ENCODE data around the gene CFAP54. TPM values are rescaled to one million over a fixed set of nuclear protein-coding genes. Genes with fewer than 3 reads are reported as not detected.

CFAP54 gene
- total RNA-seq, 1 donor from 2014 or later, result 0.54 TPM

GRCh38 chr12:96500693-96501092 lies 11.3 kb downstream of the CFAP54 start:
- TF ChIP-seq CTCF (IDR thresholded peaks at IDR 0.05; ENCODE audit: unreplicated experiment), result no peak

DNA sequence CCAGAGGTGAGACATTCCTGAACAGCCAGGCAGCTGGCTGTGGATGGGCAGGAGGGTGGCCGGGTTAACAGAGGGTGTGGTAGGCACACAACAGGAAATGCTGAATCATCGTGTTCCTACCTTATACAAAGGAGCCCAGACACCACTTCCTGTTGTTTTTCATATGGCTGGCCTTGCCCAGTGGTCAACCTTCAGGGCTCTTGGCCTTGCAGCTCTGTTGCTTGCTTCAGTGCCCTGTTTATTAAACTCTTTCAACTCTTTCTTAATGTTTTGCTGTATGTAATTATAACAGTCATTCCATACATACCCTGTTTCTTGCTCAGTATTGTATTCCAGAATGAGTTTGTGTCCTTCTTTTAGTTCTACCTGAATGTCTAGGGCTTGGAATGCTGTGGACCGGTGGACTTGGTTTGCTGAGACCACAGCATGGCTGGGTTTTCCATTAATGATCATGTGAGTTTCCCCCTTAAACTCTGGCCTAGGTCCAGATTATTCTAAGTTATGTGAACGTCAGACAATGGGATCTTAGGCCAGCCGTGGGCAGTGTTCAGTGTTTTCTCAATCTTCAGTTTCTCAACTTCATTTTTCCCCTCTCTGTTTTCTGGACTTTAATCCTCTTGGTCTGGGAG lies 11.9 kb downstream of the CFAP54 start:
- no peak overlapping the region for H3K4me3 Mint-ChIP-seq
- H3K36me3 Mint-ChIP-seq, result no peaks in the 10 kb centered on the region
- peaks cover 8% of the 10 kb centered on the region for H3K4me1 Mint-ChIP-seq
- peak overlapping the region; percentile 19 for H3K27ac Mint-ChIP-seq
- H3K9me3 Mint-ChIP-seq, result peaks cover 9% of the 10 kb centered on the region
- DNase-seq (ENCODE audit: low spot score in 2 of 2, unreplicated experiment in 2 of 2), result no peak
- H3K27me3 Mint-ChIP-seq (ENCODE audit: low read depth), result peaks cover 2% of the 10 kb centered on the region
- TF ChIP-seq CTCF (IDR thresholded peaks at IDR 0.05; ENCODE audit: unreplicated experiment), result no peak

More at GRCh38 chr12:96500693-96501092, 11.3 kb downstream of the CFAP54 start:
- Mint-ChIP-seq H3K4me1 (peaks cover 8% of the 10 kb centered on the region), H3K4me3 (no peak overlapping the region), H3K9me3 (peaks cover 9% of the 10 kb centered on the region), H3K36me3 (no peaks in the 10 kb centered on the region), H3K27me3 (ENCODE audit: low read depth) (peaks cover 2% of the 10 kb centered on the region), H3K27ac (no peak overlapping the region)
- DNase-seq (ENCODE audit: low spot score in 2 of 2, unreplicated experiment in 2 of 2), result no peak

DNA sequence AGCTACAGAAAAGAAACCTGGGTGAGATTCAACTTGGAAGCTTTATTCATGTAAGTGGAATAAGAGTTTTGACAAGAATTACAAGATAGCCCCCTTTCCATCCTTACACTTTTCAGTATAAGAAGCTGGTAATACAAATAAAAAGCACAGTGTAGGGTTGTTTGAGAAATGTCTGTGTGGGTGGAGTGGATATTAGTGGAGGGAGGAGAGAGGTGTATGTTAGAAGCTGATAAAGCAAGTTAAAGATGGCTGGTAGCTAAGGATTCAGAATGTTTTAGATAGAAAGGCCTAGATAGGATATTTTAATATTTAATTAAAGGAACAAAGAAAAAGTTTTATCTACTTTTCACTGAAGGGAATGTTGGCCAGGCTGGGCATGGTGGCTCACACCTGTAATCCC lies 12.5 kb downstream of the CFAP54 start:
- Mint-ChIP-seq H3K4me3 (no peak overlapping the region), H3K4me1 (peaks cover 8% of the 10 kb centered on the region), H3K9me3 (peaks cover 9% of the 10 kb centered on the region), H3K36me3 (no peaks in the 10 kb centered on the region), H3K27me3 (ENCODE audit: low read depth) (peaks cover 2% of the 10 kb centered on the region), H3K27ac (no peak overlapping the region)
- DNase-seq (ENCODE audit: low spot score in 2 of 2, unreplicated experiment in 2 of 2), result no peak
- no peak for TF ChIP-seq CTCF (IDR thresholded peaks at IDR 0.05; ENCODE audit: unreplicated experiment)

DNA sequence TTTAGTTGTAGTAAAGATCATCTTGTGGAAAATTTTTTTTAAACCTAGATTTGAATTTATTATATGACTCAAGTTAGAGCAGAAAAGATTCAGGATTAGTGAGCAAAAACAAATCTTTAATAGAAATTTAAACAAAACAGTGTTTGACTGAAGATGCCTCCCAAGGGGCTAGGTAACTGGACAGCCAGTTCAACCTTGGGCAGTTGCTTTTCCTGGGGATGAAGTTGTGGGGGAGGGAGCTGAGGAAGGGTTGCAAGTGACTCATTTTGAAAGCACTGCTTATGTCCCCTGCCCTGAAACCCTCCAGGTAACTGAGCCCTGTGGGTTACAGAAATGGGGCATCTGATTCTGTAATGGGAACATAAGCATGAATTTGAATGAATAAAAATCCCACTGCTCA lies 13.1 kb downstream of the CFAP54 start:
- no peak for DNase-seq (ENCODE audit: low spot score in 2 of 2, unreplicated experiment in 2 of 2)
- Mint-ChIP-seq H3K4me1 (peaks cover 8% of the 10 kb centered on the region), H3K36me3 (no peaks in the 10 kb centered on the region), H3K9me3 (peaks cover 9% of the 10 kb centered on the region), H3K27ac (no peak overlapping the region), H3K27me3 (ENCODE audit: low read depth) (peaks cover 2% of the 10 kb centered on the region), H3K4me3 (no peak overlapping the region)
- TF ChIP-seq CTCF (IDR thresholded peaks at IDR 0.05; ENCODE audit: unreplicated experiment), result no peak

- Mint-ChIP-seq H3K4me1 (peaks cover 8% of the 10 kb centered on the region), H3K27me3 (ENCODE audit: low read depth) (peaks cover 2% of the 10 kb centered on the region), H3K27ac (no peak overlapping the region), H3K9me3 (peaks cover 5% of the 10 kb centered on the region), H3K4me3 (no peak overlapping the region), H3K36me3 (no peaks in the 10 kb centered on the region)
- no peak for TF ChIP-seq CTCF (IDR thresholded peaks at IDR 0.05; ENCODE audit: unreplicated experiment)
- no peak for DNase-seq (ENCODE audit: low spot score in 2 of 2, unreplicated experiment in 2 of 2)
Measured at GRCh38 chr12:96502949-96503532, 13.7 kb downstream of the CFAP54 start.
